Left hindlimb (tissue), 1 donor: Measurements from ENCODE around the gene NOL4.
"Not testable (repeated sequence)": the region's sequence is repeated elsewhere in the genome, so short reads cannot be mapped to it uniquely, and the experiment has no call there.

Experiments used
- DNase-seq: peaks from one replicate; pipeline ENCODE4 v3.0.0-alpha.2; 2018

The NOL4 gene

DNA sequence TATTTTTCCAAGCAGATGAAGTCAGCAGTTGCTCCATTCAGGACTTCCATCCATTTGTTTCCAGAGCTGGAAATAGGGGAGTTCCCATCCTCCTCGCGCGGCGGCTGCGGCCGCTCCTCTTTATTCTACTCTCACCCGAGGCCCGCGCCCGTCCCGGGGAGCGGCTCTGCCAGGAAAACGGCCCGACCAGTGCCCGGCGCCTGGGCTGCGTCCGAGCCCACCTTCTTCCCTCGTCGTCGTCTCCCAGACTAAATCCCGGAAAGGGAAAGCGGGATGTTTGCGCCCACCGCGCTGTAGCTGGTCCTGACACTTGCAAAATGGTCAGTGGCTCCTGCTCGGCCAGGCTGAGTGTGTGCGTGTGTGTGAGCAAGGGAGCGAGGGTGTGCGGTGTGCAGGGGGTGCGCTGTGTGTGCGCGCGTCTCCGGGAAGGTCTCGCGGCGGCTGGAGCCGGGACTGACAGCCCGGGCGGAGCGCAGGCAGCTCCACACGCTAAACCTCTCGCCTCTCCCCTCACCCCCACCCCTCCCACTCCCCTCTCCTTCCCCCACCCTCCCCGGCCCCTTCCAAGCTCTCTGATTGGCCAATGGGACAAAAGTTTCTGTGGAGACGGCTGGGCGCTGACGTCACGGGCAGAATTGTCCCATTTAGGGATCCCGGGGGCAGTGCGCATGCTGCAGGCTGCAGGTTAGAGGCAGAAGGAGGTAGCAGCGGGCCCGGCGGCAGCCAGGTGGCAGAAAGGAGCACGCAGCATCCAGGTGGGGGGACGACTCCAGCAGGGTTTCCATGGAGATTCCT lies at the start of gene NOL4:
Gene NOL4 (minus strand): TSS at position 491 of the 795 bp plus-strand sequence. CDS start 1,660 bp downstream, outside the sequence.
- DNase-seq = peak; percentile 79

GRCh38 chr18:34266029-34266428 lies 41.3 kb upstream of the NOL4 start:
- DNase-seq = not testable (repeated sequence)

- no peak for DNase-seq
Observed at GRCh38 chr18:34261865-34262780, 37.4 kb upstream of the NOL4 start.

DNA sequence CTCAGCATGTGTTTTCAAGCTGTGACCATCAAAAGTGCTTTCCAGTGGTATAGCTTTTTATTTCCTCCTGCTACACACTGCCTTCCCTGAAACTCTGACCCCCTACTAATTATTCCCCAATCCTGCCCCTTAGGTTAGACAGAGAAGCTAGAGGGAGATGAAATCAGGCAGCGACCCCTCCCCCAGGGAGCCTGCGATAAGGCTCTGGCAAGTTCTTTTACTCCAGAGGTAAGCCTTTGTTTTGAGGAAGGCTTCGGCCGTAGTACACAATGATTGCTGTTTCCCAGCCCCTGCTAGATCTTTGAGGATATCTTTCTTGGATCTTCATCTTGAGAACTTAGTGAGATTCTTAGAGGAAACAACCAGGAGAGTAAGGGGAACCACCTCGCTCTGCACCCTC lies 33.5 kb upstream of the NOL4 start:
- DNase-seq = no peak

DNA sequence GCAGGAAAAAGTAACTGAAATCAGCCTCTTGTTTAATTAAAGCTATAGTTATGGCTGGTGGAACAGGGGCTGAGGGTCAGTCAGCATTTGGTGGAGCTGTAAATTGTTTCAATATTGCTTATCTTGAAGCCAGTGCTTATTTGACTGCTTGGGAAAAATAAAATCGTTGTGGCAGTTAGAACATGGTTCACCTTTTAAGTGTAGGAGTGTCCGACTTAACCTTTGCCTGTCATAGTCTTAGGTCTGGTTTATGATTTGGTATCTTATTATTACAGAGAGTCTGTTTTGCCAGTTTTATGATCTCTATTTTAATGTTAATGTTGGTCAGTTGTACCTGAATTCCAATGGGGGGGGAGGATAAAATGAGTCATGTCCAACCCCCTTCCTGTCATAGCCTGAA lies 27.2 kb upstream of the NOL4 start:
- DNase-seq = no peak

DNA sequence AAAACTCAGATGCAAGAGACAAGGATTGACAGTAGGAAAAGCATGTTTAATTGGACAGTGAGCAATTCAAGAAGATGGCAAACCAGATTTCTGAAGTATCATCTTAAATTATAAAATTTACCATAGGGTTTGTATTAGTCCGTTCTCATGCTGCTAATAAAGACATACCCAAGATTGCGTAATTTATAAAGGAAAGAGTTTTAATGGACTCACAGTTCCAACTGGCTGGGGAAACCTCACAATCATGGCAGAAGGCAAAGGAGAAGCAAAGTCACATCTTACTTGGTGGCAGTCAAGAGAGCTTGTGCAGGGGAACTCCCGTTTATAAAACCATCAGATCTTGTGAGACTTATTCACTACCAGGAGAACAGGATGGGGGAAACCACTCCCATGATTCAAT lies 24.0 kb upstream of the NOL4 start:
- DNase-seq = no peak

- DNase-seq = no peak
Observed at GRCh38 chr18:34242739-34243138, 18.0 kb upstream of the NOL4 start.

DNA sequence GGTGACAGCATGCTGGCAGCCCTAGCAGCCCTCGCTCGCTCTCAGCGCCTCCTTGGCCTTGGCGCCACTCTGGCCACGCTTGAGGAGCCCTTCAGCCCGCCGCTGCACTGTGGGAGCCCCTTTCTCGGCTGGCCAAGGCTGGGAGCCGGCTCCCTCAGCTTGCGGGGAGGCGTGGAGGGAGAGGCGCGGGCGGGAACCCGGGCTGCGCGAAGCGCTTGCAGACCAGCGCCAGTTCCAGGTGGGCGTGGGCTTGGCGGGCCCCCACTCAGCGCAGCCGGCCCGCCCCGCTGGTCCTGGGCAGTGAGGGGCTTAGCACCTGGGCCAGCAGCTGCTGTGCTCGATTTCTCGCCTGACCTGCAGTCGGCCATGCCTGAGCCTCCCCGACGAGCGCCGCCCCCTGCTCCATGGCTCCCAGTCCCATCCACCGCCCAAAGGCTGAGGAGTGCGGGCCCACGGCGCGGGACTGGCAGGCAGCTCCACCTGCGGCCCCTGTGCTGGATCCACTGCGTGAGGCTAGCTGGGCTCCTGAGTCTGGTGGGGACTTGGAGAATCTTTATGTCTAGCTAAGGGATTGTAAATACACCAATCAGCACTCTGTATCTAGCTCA lies 9.2 kb upstream of the NOL4 start:
- not testable (repeated sequence) for DNase-seq

- DNase-seq = no peak
Observed at GRCh38 chr18:34225218-34225553, 473 bp upstream of the NOL4 start.

GRCh38 chr18:34223893-34224422 lies 755 bp downstream of the NOL4 start:
- no peak for DNase-seq

DNA sequence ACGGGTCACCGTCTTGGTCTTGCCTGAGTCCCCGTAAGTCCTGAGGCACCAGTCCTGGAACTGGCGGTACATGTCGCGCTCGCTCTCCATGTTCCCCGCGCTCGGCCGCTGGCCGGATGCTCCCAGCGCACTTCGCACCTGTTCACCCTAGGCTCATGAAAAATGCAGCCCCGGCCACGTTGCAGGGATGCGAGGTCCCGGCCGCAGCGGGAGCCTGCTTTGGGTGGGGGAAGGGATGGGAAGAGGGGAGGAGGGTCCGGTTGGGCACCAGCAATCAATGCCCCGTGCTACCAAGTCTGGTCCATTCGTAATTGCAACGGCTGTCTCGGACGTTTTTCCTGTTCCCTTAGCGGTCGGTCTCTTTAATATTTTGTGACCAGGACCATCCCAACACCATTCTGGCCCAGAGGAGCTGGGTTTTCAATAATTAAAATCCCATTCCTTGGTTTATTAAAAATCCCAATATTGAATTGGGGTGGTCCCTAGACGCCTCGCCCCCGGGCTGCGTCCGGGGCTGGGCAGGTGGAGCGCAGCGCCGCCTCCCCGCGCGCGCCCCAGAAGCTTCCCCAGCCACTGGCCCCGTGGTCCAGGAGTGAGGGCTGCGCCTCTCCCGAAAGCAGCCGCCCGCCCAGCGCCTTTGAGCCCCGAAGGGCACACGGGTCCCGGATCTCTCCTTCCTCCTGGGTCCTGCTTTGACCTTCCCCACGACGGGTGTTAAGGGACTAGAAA lies 1.4 kb downstream of the NOL4 start:
- no peak for DNase-seq

GRCh38 chr18:34222307-34223163 lies 2.2 kb downstream of the NOL4 start:
- peak; percentile 43 for DNase-seq

- no peak for DNase-seq
Observed at GRCh38 chr18:34221971-34222306, 2.8 kb downstream of the NOL4 start.

GRCh38 chr18:34220081-34220815 lies 4.5 kb downstream of the NOL4 start:
- no peak for DNase-seq

GRCh38 chr18:34219651-34220050 lies 5.1 kb downstream of the NOL4 start:
- no peak for DNase-seq

DNA sequence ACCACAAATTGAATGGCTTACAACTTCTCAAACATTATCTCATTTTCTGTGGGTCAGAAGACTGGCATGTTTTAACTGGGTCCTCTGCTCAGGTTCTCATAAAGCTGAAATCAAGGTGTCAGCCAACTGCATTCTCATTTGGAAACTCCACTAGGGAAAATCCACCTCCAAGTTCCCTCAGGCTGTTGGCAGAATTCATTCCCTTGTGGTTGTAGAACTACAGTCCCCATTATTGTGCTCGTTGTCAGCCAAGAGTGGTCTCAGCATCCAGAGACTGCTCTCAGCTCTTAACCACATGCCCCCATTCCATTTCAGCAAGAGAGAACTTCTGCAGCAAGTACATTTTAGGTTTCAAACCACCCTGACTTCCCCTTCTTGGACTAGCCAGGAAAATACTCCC lies 12.2 kb downstream of the NOL4 start:
- DNase-seq = no peak

DNA sequence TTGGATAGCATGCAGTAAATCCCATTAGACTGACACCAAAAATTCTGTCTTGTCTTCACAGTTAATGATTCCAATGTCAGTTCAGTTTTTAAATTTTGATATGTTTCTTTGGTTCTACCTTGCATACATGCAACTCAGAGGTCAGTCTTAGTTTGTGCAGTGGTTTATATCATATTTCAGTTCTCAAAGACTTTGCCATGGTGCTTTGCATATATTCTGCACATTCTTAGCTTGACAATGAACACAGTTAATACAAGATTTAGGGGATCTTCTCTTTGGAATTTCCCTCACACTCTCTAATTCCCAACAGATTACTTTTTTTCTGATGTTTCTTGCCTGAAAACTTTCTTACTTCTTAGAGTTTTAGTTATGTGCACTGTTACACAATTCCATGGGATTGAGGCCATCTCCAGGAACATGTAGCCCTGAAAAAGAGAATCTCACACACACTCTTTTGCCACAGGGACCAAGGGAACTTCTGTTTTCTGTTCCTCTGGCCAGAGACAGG lies 17.3 kb downstream of the NOL4 start:
- no peak for DNase-seq

DNA sequence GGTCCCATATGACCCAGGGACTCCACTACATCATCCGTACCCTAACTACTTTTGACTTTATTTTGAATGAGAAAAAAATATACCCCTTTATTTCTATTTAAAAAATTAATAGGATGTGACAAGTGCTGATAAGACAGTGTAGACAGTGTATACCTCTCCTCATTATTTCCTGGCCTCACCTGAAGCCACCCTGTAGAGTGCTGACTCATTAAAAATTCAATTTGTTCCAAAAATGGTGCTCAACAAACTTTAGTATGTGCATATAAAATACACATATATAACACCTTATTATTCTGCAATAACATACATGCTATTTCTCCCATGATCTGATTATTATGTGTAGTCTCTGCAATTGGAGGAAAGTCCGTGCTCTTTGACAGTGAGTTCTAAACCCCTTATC lies 20.8 kb downstream of the NOL4 start:
- no peak for DNase-seq

GRCh38 chr18:34196256-34196655 lies 28.5 kb downstream of the NOL4 start:
- no peak for DNase-seq

- no peak for DNase-seq
Observed at GRCh38 chr18:34194239-34194638, 30.5 kb downstream of the NOL4 start.
